WTC11 (cell line): Measurements from ENCODE around the gene CCDC117.

Experiments
- CTCF ChIP-seq: fragments of 200-600 bp; IDR thresholded peaks from 2 replicates; pipeline ENCODE4 v1.8.0; 2022; ENCODE audit warnings: antibody characterized with exemption
- ZNF416 ChIP-seq: fragments of 250-450 bp; sonication (Bioruptor Pico); IDR thresholded peaks from 2 replicates; pipeline ENCODE4 v1.9.0; 2021; ENCODE audit warnings: mild to moderate bottlenecking, inconsistent platforms

- TF ChIP-seq CTCF = no peak
- no peak for TF ChIP-seq ZNF416 (CRISPR knock-in tag)
These were observed 29.5 kb downstream of the CCDC117 start for GRCh38 chr22:28801845-28802594.
